Measurements from ENCODE around the gene SCG3. TPM values are rescaled to one million over a fixed set of nuclear protein-coding genes. Genes with fewer than 3 reads are reported as not detected.

Gene SCG3
- total RNA-seq, 1 donor from 2014 or later, result not detected

GRCh38 chr15:51758645-51759044 lies 77.3 kb downstream of the SCG3 start:
- DNase-seq, result peak; percentile 32

GRCh38 chr15:51759557-51760070 lies 78.3 kb downstream of the SCG3 start:
- DNase-seq, result peak; percentile 70

- DNase-seq, result no peak
Measured at GRCh38 chr15:51760805-51761204, 79.5 kb downstream of the SCG3 start.

- no peak for DNase-seq
Measured at GRCh38 chr15:51765751-51766150, 84.4 kb downstream of the SCG3 start.

- no peak for DNase-seq
Measured at GRCh38 chr15:51766341-51766740, 85.0 kb downstream of the SCG3 start.

GRCh38 chr15:51768018-51768417 lies 86.7 kb downstream of the SCG3 start:
- DNase-seq, result no peak

Other genes starting within 250 kb of the SCG3 start
- 35.5 TPM for gene DMXL2, start 58.7 kb upstream of the SCG3 start, total RNA-seq
- gene LYSMD2, start 56.2 kb downstream of the SCG3 start, total RNA-seq, result 5.1 TPM
- 10.2 TPM for gene TMOD2, start 70.1 kb downstream of the SCG3 start, total RNA-seq
- 41.9 TPM for gene TMOD3, start 148.2 kb downstream of the SCG3 start, total RNA-seq

Measured in skin of body (tissue), 2 donors.